HG02798 (cell line): ENCODE data around the gene TBC1D3K.
"Not testable (repeated sequence)": the region's sequence is repeated elsewhere in the genome, so short reads cannot be mapped to it uniquely, and the experiment has no call there.

Source experiments
- ATAC-seq: cut with Tn5 transposase; IDR thresholded peaks from one replicate; pipeline ENCODE4 v1.9.1; 2021; ENCODE audit warnings: mild to moderate bottlenecking; ENCODE audit not compliant: unreplicated experiment, poor library complexity

Gene TBC1D3K

GRCh38 chr17:37924115-37924514 is at the start of gene TBC1D3K:
Gene TBC1D3K (plus strand): TSS chr17:37924415. CDS start chr17:37926000, 1,585 bp downstream.
- ATAC-seq, result not testable (repeated sequence)

GRCh38 chr17:37884516-37884915 is 39.7 kb upstream of the TBC1D3K start:
- no peak for ATAC-seq

GRCh38 chr17:37885136-37885535 is 39.1 kb upstream of the TBC1D3K start:
- ATAC-seq, result no peak

- no peak for ATAC-seq
Measured at GRCh38 chr17:37888881-37889280, 35.3 kb upstream of the TBC1D3K start.

GRCh38 chr17:37896961-37897360 is 27.3 kb upstream of the TBC1D3K start:
- ATAC-seq, result not testable (repeated sequence)
